Pancreas (tissue), 10 donors: ENCODE results near the gene CDSN. TPM values are rescaled to one million over a fixed set of nuclear protein-coding genes. Genes with fewer than 3 reads are reported as not detected.
"Not testable (repeated sequence)": the region's sequence is repeated elsewhere in the genome, so short reads cannot be mapped to it uniquely, and the experiment has no call there.

ENCODE experiments used
- ATAC-seq, 4 donors: fragments of 200-7000 bp; cut with Tn5 transposase; one replicate each; pipeline versions ENCODE4 v1.8.0 to v1.9.1; 2020; ENCODE audit warnings: mild to moderate bottlenecking in 4 of 4, moderate library complexity in 4 of 4
- DNase-seq, 6 donors: peaks; one replicate each; pipeline ENCODE4 v3.0.0-alpha.2; 2020
- FAIRE-seq: peaks from 2 replicates; lab custom pipeline; 2012; peaks lifted over from hg19 to GRCh38; lab: Jason Lieb, UNC
- H3K27ac ChIP-seq, 4 donors: fragments of 200-600 bp; sonication (generic); 1 replicate in 3 of 4; 2 replicates in 1 of 4; pipeline versions ENCODE4 v1.5.0 to v1.8.0; 2020
- H3K27me3 ChIP-seq, 4 donors: fragments of 200-600 bp; one replicate each; pipeline ENCODE4 v1.8.0; 2021
- H3K36me3 ChIP-seq, 3 donors: fragments of 200-600 bp; sonication (generic) in 1 of 3; one replicate each; pipeline versions ENCODE4 v1.5.0 to v1.8.0; 2020 to 2021
- H3K4me1 ChIP-seq, 3 donors: fragments of 200-600 bp; one replicate each; pipeline ENCODE4 v1.8.0; 2021
- H3K4me3 ChIP-seq, 4 donors: fragments of 200-600 bp; sonication (generic) in 2 of 4; one replicate each; pipeline versions ENCODE4 v1.5.0 to v1.8.0; 2020 to 2021
- H3K9me3 ChIP-seq, 4 donors: fragments of 200-600 bp; one replicate each; pipeline ENCODE4 v1.8.0; 2021
- CTCF ChIP-seq, 4 donors: fragments of 200-600 bp; sonication (generic) in 3 of 4; IDR thresholded peaks; one replicate each; pipeline versions ENCODE4 v1.5.0 to v1.8.0; 2021; ENCODE audit warnings: antibody characterized with exemption in 4 of 4
- WGBS, 2 donors: extraction: QIAGEN DNeasy Blood & Tissue Kit; methylation state at CpG; one replicate each; pipeline ENCODE4 v1.1.7; 2013; 5-methylcytosine and 5-hydroxymethylcytosine counted together
- intact Hi-C, 3 donors: fragments of 100-400 bp; cut with DNase I; formaldehyde crosslinking; loops; one replicate each; pipeline versions ENCODE4 v1.11.1 to v1.14.2; 2022
- polyA plus RNA-seq, 2 donors: library from polyadenylated mRNA; stranded (reverse); fragments of 200-250 nt; gene quantifications; one replicate each; pipeline ENCODE4 v1.2.3, GENCODE V29; 2013
- total RNA-seq, 6 donors: library from RNA; stranded (reverse); fragmentation: NEBNext Ultra II Directional in 4 of 6; extraction: Animal tissue kit (Norgen Biotek cat#: 25700) in 4 of 6; gene quantifications; one replicate each; pipeline versions ENCODE4 v1.2.1 to v1.2.4, GENCODE V29; 2021 to 2023
- donor health status: healthy with polysubstance abuse.
- donor health status: DM: no; HTN: no; CAD: no; lungs with moderate emphysema.
- donor health status: DM: no; HTN: no; CAD: no.
- donor health status: control.
- donor health status: control.
- donor health status: Bipolar disorder and iron deficiency.
- donor health status: DM: yes; HTN: yes; CAD: no.
- donor health status: DM: no; HTN: no; CAD: no.
- donor health status: DM: no; HTN: no; CAD: no.
- donor health status: DM: yes; HTN: yes; CAD: no.

Gene CDSN
- total and polyA plus RNA-seq, 8 donors: 0.05 to 0.08 (median 0.06) TPM; not detected in 5

GRCh38 chr6:31068669-31069340, 51.4 kb downstream of the CDSN start:
- Histone ChIP-seq H3K4me1 (no peaks in the 10 kb centered on the region), H3K27ac (no peak overlapping the region), H3K4me3 (no peak overlapping the region), H3K27me3 (no peaks in the 10 kb centered on the region), H3K9me3 (no peaks in the 10 kb centered on the region), H3K36me3 (no peaks in the 10 kb centered on the region)
- WGBS, 2 donors: 35 to 39% methylated on average over 13 of the region's 13 CpGs
- ATAC-seq (peak; percentile 90 to 98 (median 96)), DNase-seq (peak; percentile 67 to 85 (median 78)), FAIRE-seq (no peak)
- intact Hi-C loops: loop anchor here in 1 of 3 donors (10.0 kb wide), 1 partner anchor 134 kb away; the partner anchor contains the start of gene SFTA2
- peak; percentile 86 to 92 (median 89) for TF ChIP-seq CTCF (IDR thresholded peaks at IDR 0.05)

GRCh38 chr6:31067891-31068668, 52.2 kb downstream of the CDSN start:
- FAIRE-seq, ATAC-seq, H3K9me3 ChIP-seq, H3K4me3 ChIP-seq, DNase-seq, H3K4me1 ChIP-seq, H3K27me3 ChIP-seq, H3K27ac ChIP-seq, H3K36me3 ChIP-seq: not testable (repeated sequence)
- intact Hi-C loops: loop anchor here in 1 of 3 donors (10.0 kb wide), 1 partner anchor 133 kb away; the partner anchor contains the start of gene SFTA2
- 86 to 88% methylated on average over 4 to 6 of the region's 11 CpGs for WGBS, 2 donors

- peak in 1 of 6 donors; percentile 25 for DNase-seq
- not testable (repeated sequence) for H3K27ac ChIP-seq, ATAC-seq, H3K9me3 ChIP-seq, H3K36me3 ChIP-seq, H3K4me3 ChIP-seq, H3K4me1 ChIP-seq, FAIRE-seq, H3K27me3 ChIP-seq
- intact Hi-C loops: loop anchor here in 1 of 3 donors (10.0 kb wide), 1 partner anchor 132 kb away; the partner anchor contains the start of gene SFTA2
- WGBS, 2 donors: 71 to 85% methylated on average over 14 to 25 of the region's 32 CpGs
Observed at GRCh38 chr6:31067028-31067427, 53.2 kb downstream of the CDSN start.

GRCh38 chr6:31065556-31065955, 54.7 kb downstream of the CDSN start:
- Histone ChIP-seq H3K4me3 (no peak overlapping the region), H3K27me3 (no peaks in the 10 kb centered on the region), H3K9me3 (no peaks in the 10 kb centered on the region), H3K27ac (no peak overlapping the region), H3K36me3 (no peaks in the 10 kb centered on the region), H3K4me1 (no peaks in the 10 kb centered on the region)
- FAIRE-seq: no peak
- intact Hi-C loops: loop anchor here in 1 of 3 donors (10.0 kb wide), 1 partner anchor 131 kb away; the partner anchor contains the start of gene SFTA2
- no peak for ATAC-seq
- 53 to 61% methylated on average over 2 of the region's 2 CpGs for WGBS, 2 donors
- no peak for DNase-seq
- TF ChIP-seq CTCF (IDR thresholded peaks at IDR 0.05): no peak

Other genes starting within 250 kb of the CDSN start
- gene DDR1, start 235.9 kb downstream of the CDSN start, total RNA-seq: 100 to 1,000 TPM in 4 of 6 donors, 10 to 100 TPM in 2; 92.7 to 160 (median 118) TPM
- gene DDR1, start 235.9 kb downstream of the CDSN start, polyA plus RNA-seq: 100 to 1,000 TPM; 103 to 149 TPM
- gene GTF2H4, start 212.2 kb downstream of the CDSN start, total RNA-seq: 10 to 100 TPM in 5 of 6 donors, 1 to 10 TPM in 1; 9.4 to 23.2 (median 13.0) TPM
- 10 to 100 TPM; 34.6 to 45.8 TPM for gene GTF2H4, start 212.2 kb downstream of the CDSN start, polyA plus RNA-seq
- gene VARS2, start 206.2 kb downstream of the CDSN start, total RNA-seq: 10 to 100 TPM; 11.3 to 25.8 (median 17.1) TPM
- 10 to 100 TPM; 40.4 to 40.6 TPM for gene VARS2, start 206.2 kb downstream of the CDSN start, polyA plus RNA-seq
- gene SFTA2, start 188.3 kb downstream of the CDSN start, total RNA-seq: 1 to 10 TPM in 5 of 6 donors, under 1 TPM in 1; 0.83 to 6.6 (median 2.1) TPM
- 10 to 100 TPM; 14.4 to 22.9 TPM for gene SFTA2, start 188.3 kb downstream of the CDSN start, polyA plus RNA-seq
- 1 to 10 TPM in 1 of 6 donors, under 1 TPM in 1, not detected in 4; 0.09 to 5.6 TPM for gene MUCL3, start 179.5 kb downstream of the CDSN start, total RNA-seq
- gene MUCL3, start 179.5 kb downstream of the CDSN start, polyA plus RNA-seq: 1 to 10 TPM in 1 of 2 donors, under 1 TPM in 1; 0.04 to 1.2 TPM
- gene MUC21, start 136.7 kb downstream of the CDSN start, total RNA-seq: not detected
- under 1 TPM; 0.07 to 0.23 TPM for gene MUC21, start 136.7 kb downstream of the CDSN start, polyA plus RNA-seq
- gene MUC22, start 110.0 kb downstream of the CDSN start, total RNA-seq: not detected
- under 1 TPM in 1 of 2 donors, not detected in 1; 0.02 TPM for gene MUC22, start 110.0 kb downstream of the CDSN start, polyA plus RNA-seq
- not detected for gene C6orf15, start 7.9 kb downstream of the CDSN start, total RNA-seq
- not detected for gene C6orf15, start 7.9 kb downstream of the CDSN start, polyA plus RNA-seq
- gene PSORS1C1, start 5.6 kb downstream of the CDSN start, total RNA-seq: 1 to 10 TPM in 1 of 6 donors, under 1 TPM in 5; 0.06 to 1.4 (median 0.30) TPM
- 1 to 10 TPM in 1 of 2 donors, under 1 TPM in 1; 0.70 to 1.9 TPM for gene PSORS1C1, start 5.6 kb downstream of the CDSN start, polyA plus RNA-seq
- gene PSORS1C2, start 18.6 kb upstream of the CDSN start, total RNA-seq: not detected
- gene PSORS1C2, start 18.6 kb upstream of the CDSN start, polyA plus RNA-seq: not detected
- 10 to 100 TPM in 5 of 6 donors, 1 to 10 TPM in 1; 6.7 to 19.3 (median 11.3) TPM for gene CCHCR1, start 37.4 kb upstream of the CDSN start, total RNA-seq
- gene CCHCR1, start 37.4 kb upstream of the CDSN start, polyA plus RNA-seq: 10 to 100 TPM; 22.3 to 27.0 TPM
- 1 to 10 TPM in 5 of 6 donors, under 1 TPM in 1; 0.83 to 2.4 (median 1.8) TPM for gene TCF19, start 38.1 kb upstream of the CDSN start, total RNA-seq
- 1 to 10 TPM; 1.9 to 3.4 TPM for gene TCF19, start 38.1 kb upstream of the CDSN start, polyA plus RNA-seq
- 10 to 100 TPM in 1 of 6 donors, 1 to 10 TPM in 5; 1.1 to 23.6 (median 3.2) TPM for gene POU5F1, start 50.2 kb upstream of the CDSN start, total RNA-seq
- gene POU5F1, start 50.2 kb upstream of the CDSN start, polyA plus RNA-seq: 10 to 100 TPM in 1 of 2 donors, 1 to 10 TPM in 1; 8.6 to 32.1 TPM
- gene HLA-C, start 151.6 kb upstream of the CDSN start, total RNA-seq: 100 to 1,000 TPM; 135 to 297 (median 208) TPM
- 100 to 1,000 TPM; 147 to 160 TPM for gene HLA-C, start 151.6 kb upstream of the CDSN start, polyA plus RNA-seq
- 1,000 to 10,000 TPM in 1 of 6 donors, 100 to 1,000 TPM in 5; 141 to 1,089 (median 229) TPM for gene HLA-B, start 236.7 kb upstream of the CDSN start, total RNA-seq
- gene HLA-B, start 236.7 kb upstream of the CDSN start, polyA plus RNA-seq: 100 to 1,000 TPM; 269 to 373 TPM